ENCODE data around the gene THOC6. TPM values are rescaled to one million over a fixed set of nuclear protein-coding genes. Genes with fewer than 3 reads are reported as not detected.

The THOC6 gene
- total RNA-seq, 1 experiment from 2014 or later: 18.7 TPM

DNA sequence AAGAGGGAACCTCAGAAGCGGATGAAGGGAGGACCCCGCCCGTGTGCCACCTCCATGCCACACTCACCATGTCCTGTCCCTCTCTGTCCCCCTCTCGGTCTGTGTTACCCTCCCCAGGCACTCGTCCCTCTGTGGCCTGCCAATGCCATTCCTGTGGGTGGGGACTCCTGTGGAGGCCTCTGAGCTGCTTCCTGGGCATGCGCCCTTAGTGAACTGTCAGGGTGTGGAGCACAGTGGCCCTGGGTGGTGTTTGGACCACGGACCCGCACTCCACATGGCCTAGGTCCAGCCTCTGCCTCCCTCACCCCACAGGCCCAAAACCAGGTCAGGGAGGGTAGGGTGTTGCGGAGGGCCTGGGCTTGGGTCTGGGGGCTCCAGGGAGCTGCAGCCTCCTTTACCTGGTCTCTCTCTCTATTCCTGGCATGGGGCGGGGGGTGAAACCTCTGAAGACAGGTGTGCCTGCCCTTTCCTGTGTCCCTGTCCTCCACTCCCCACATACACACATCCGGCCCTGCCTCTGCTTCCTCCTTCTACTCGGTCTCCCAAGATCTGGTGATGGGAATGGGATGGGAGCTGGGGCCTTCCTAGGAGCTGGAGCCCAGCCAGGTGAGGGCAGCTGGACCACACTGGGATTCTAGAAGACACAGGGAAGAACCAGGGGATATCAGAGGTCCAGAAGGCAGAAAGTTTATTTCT, 32.1 kb upstream of the THOC6 start:
- no peak for DNase-seq (ENCODE audit: low read depth)

DNA sequence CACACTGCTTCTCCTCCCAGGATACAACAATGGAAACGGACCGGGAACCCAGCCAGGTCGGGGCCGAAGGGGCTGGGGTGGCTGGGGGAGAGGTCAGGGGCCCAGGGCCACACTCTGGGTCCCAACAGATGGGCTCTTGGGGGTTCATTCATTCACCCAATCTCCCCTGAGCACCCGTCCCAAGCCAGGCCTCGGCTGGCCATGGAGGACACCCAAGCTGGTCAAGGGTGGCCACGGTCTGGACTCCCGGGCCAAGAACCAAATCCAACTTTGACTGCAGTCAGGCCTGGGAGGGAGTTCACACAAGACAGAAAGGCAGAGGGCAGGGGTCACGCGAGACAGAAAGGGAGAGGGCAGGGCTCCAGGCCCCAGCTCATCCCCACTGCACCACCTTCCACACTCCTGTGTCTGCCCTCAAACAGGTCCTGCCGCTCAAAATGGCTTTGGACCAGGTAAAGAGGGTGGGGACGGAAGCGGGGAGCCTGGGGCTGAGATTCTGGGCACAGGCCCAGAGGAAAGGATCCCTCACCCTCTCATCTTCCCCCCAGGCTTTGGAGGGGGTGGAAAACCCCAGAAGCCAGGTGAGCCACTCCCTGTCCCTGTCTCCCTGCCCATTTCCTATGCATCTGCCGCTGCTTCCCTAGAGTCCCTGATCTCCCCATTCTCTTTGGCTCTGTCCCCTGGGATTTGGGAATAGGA, 31.3 kb upstream of the THOC6 start:
- no peak for DNase-seq (ENCODE audit: low read depth)

DNA sequence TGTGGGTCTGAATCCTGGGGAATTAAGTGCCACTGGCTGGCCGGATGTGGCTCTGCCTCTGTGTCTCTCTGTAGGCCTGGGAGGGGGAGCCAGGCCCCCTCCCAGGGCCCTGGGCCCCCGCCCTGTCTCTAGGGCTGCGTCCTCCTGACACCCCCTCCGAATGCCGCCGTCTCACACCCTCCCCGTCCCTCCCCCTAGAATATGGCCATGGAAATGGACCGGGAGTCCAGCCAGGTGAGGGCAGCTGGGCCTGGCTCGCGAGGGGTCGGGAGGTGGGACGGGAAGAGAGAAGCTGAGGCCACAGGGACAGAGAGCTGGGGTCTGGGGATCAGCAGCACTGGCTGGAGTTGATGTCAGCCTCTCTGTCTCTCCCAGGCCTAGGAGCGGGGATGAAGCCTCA, 27.5 kb upstream of the THOC6 start:
- DNase-seq (ENCODE audit: low read depth): no peak

DNA sequence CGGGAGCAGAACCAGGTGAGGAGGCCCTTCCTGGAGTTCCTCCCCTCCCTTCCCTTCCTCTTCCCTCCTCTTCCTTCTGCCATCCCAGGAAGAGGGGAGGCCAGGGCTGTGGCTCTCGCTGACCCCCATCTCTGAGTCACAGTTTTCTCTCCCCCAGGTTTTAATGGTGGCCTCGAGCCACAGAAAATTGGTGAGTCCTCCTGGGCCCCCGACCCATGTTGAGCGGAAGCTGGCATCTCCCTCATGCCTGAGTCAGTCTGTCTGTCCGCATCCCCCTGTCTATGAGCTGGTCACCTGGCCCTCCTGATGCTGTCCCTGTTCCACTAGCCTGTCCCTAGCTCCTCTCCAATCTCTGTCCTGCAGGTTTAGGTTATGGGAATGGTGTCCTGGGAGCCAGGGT, 23.9 kb upstream of the THOC6 start:
- DNase-seq (ENCODE audit: low read depth): no peak

DNA sequence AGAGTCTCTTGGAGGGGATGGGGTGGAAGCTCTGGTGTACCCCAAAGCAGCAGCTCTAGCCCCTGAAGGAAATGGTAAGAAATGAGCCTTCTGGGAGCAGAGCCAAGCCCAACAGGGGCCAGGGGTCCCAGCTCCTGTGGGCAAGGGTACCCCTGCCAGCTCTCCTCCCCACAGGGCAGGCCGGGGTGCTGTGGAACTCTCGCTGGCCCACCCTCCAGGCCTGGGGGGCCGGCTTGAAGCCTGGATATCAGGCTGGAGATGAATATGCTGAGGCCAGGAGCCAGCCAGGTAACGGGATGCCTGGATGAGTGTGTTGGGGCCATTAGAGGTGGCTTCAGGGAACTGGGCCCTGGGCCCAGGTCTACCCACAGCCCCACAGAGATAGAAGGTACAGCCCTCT, 23.3 kb upstream of the THOC6 start:
- DNase-seq (ENCODE audit: low read depth): no peak

DNA sequence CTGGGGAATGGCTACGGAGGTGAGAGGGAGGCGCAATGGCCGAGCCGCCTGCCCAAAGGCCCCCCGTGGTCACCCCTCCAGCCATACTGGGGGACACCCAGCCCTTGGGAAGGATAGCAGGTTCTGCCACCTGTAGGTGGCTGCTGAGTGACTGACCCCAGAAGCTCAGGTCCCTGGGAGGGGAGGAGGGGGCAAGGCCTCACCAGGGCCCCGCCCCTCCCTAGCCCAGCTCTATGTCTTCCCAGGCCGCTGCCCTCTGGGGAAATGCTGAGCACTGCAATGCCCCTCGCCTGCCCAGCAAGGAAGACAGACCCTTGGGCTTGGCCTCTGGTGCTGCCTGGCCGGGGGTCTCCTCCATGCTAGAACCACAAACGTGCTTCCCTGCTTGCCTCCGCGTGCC, 22.5 kb upstream of the THOC6 start:
- no peak for DNase-seq (ENCODE audit: low read depth)

DNA sequence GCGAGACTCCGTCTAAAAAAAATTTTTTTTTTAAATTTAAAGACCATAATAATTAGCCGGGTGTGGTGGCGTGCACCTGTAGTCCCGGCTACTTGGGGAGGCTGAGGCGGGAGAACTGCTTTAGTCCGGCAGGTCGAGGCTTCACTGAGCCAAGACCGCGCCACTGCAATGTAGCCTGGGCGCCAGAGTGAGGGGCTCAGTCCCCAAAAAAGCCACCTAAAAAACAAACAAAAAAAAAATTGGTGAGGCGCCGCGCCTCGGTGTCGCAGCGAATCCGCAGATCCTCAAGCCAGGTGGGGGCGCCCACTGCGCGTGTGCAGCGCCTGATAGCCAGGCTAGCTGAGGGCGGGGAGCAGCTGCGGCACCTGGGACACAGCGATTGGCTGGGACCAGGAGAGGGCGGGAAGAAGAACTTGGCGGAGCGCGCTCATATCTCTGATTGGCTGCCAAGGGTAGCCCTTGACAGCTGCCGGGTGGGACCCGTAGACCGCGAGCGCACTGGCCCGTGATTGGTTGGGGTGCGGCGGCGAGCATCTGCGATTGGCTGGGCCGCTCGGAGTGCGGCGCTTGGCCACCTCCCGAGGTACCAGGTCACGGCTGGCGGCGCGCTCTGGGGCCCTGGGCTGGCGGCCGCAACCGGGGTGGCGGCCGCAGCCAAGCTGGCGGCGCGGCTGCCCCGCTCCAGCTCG, 20.1 kb upstream of the THOC6 start:
- DNase-seq (ENCODE audit: low read depth): peak; percentile 96

DNA sequence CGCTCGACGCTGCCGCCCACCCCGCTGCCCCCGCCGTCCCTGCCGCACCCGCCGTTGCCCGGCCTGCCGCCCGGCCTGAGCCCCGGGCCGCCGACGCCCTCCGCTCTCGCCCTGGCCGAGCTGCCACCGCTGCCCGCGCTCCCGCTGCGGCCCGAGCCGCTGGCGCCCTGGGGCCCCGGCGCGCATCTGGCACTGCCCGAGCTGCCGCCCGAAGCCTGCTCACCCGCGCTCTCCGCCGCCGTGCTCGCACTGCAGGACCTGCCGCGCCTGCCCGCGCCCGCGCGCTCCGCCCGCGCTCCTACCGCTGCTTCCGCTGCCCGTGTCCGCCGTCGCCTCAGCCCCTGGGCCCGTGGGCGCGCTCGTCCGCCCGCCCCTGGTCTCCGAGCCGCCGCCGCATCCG, 19.5 kb upstream of the THOC6 start:
- DNase-seq (ENCODE audit: low read depth): no peak

DNA sequence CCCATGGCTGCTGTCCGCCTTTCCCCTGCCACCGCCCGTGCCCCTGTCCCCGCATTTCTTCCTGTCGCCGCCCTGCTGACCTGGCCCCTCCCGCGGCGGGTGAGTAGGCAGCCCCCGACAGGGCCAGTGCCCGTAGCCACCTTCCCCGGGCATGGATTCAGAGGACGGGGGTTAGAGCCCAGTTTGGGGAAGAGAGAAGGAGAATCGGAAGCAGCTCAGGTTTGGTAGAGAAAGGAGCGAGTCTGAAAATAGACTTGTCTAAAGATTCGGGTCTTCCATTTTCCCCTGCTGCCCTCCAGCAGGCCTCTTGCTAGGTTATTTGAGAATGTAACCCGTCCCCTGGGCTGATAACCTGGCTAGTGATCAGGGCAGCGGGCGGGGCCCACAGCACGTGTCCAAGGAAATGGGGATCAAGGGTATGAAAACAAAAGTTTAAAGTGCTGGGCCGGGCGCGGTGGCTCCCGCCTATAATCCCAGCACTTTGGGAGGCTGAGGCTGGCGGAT, 19.0 kb upstream of the THOC6 start:
- no peak for DNase-seq (ENCODE audit: low read depth)

DNA sequence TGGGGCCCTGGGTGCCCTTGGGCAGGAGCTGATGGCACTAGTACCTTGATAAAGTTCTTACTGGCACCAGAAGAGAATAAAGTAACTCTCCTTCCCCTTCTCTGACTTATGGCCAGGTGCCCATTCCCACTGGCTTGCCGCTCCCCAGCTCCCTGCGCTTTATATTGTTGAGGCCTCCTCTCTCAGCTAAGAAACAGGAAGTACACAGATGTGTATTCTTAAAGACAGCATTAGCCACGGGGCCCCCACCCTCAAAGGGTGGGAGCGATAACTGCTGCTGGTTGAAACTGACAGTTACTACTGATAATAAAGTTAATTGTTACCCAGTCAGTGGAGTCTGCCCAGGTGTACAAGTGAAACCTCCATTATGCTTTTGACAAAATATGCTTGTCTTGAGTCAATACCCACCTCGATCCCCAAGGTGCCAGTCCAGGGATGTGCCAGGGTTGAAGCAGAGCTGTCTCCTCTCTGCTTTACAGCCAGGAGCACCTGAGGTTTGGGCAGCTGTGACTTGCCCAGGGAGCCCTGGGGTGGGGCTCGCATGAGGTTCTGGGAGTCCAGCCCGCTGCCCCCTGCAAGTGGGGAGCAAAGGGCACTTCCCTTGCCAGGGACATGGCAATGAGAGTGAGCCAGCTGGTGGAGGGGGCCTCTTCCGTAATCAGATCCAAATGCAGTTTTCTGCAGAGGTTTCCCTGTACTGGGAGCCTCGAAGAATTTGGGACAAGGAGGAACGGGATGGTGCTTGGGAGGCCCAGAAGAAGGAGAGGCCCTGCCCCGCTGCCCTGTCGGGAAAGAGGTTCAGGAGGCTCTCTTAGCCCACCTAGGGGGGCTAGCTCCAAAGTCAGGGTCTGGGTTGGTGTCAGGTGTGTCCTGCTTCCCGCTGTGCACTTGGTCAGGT, 16.5 kb upstream of the THOC6 start:
- DNase-seq (ENCODE audit: low read depth): no peak

DNA sequence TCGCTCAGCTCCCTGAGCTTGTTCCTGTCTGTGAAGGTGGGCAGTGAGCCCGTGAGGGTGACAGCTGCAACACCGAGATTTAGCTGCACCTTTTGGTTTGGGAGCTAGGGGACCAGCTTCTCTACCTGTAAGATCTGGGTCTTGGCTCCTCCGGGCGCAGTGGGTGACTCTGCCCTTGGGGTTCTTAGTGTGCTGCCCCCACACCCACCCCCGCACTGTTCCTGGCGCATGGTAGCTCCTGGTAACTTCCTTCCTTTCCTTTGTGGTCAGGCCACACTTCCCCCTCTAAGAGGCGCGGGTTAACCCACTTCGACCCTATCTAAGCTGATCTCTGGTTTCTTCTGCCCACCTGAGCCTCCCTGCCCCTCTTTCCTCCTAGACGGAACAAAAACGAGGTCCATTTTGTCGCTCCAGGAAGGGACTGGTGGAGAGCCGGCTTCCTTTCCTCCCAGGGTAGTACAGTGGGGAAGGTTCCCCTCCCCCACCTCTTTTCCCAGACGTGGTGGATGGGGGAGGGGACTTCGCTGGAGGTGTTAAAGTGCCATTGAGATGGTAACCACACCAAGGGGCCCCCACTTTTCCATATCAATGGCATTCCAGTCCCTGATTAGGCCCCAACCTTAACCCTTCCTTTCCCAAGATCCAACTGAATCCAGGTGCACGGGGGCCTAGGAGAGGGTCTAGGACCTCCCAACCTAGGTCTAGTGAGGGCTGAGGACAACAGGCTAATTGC, 15.7 kb upstream of the THOC6 start:
- no peak for DNase-seq (ENCODE audit: low read depth)

DNA sequence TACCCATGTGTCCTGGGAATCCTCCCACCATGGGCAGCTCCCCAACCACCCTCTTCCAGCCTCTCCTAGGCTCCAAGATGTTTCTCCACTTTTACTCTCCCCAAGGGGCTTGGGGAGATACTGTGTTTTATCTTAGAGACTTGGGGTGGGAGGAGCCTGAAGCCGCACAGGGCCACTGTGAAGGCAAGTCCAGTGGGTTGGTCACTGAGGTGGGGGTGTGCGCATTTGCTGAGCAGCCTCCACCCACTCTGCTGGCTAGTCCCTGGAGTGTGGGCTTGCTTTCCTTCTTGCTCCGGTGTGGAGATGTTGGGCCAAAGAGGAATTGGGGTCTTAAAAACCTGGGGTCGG, 15.2 kb upstream of the THOC6 start:
- no peak for DNase-seq (ENCODE audit: low read depth)

DNA sequence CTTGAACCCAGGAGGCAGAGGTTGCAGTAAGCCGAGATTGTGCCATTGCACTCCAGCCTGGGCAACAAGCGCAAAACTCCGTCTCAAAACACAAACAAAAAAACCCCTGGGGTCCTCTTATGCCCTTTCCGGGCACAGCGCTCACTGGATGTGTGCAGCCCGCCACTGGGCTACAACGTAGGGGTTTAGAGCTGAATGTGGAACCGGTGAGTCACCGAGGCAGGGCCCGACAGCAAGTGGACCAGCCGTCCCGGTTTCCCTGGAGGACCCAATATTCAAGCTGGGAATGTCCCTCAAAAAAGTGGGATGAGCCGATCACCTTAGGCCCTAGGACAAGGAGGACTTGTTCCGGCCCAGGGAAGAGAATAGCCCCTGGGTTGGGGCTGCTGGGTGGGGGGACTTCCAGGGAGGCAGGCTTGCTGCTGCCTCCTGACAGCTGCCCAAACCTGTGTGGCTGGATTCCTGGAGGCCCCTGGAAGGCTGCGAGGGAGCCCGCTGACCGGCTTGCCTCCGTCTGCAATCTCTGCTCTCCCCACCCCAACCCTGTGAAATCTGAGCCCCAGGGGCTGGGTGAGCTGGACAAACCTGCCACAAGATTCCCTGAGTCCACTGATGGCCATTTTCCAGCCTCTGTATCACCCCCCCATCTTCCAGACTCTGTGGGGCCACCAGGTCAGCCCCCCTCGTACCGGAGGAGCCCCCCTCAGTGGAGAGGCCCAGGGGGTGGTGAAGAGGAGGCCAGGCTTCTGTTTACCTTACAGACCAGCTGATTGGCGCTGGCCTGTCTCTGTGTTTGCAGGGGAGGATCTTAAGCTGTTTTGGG, 14.1 kb upstream of the THOC6 start:
- no peak for DNase-seq (ENCODE audit: low read depth)

DNA sequence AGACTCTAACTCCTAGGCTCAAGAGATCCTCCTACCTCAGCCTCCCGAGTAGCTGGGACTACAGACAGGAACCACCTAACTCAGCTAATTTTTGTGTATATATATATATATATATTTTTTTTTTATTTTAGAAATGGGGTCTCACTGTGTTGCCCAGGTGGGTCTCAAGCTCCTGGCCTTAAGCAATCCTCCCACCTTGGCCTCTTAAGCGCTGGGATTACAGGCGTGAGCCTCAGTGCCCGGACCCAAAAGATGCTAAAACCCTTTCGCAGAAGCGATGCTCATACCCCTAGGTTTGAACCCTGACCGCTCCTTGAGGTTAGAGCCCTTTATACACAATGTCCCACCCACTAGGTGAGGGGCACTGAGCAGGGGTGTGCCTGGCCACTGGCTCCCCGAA, 13.3 kb upstream of the THOC6 start:
- DNase-seq (ENCODE audit: low read depth): no peak

DNA sequence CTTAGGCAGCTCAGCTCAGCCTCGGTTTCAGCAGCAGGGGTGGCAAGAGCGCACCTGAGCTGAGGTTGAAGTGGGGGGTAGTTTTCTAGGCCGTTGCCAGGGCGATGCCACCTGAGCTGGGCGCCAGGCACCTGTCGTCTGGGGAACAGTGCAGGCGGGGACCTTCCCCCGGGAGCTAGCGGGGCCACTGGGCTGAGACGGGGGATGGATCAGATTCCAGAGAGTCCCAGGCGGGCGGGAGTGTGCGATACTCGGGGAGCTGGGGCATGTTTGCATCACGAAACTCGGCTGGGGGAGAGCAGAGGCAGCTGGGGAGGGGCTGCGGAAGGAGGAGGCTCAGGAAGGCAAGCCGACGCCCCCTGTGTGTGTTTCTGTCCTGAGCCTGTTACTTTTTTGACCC, 11.6 kb upstream of the THOC6 start:
- no peak for DNase-seq (ENCODE audit: low read depth)

DNA sequence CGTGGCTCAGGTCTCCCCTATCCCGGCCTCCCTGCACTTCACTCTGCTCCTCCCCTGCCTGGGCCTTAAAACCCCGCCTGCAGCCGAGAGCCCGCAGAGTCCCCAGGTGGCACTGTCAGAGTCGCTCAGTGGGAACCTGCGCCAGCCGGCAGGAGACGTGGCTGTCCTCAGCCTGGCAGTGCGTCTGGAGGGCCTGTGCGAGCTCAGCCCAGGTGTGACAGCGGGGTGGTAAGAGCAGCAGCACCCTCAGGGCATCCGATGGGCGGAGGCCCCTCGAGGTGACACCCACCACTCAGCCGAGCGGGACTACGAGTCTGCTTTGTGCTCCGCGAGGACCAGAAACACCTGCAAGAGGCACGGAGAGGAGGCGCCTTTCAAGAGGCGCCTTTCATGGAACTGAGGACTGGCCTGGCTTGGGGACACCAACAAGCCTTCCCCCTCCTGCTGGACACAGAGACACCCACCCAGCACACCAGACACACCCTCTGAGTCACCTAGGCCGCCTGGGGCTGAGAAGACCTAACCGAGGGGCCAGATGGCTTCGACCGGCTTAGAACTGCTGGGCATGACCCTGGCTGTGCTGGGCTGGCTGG, 10.9 kb upstream of the THOC6 start, which contains the start of gene CLDN9:
Gene CLDN9, plus strand, starts transcription at position 96 of the 593 bp plus-strand sequence. Its CDS starts 440 bp downstream, at position 536.
- DNase-seq (ENCODE audit: low read depth): no peak

DNA sequence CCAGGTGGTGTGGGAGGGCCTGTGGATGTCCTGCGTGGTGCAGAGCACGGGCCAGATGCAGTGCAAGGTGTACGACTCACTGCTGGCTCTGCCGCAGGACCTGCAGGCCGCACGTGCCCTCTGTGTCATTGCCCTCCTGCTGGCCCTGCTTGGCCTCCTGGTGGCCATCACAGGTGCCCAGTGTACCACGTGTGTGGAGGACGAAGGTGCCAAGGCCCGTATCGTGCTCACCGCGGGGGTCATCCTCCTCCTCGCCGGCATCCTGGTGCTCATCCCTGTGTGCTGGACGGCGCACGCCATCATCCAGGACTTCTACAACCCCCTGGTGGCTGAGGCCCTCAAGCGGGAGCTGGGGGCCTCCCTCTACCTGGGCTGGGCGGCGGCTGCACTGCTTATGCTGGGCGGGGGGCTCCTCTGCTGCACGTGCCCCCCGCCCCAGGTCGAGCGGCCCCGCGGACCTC, 10.3 kb upstream of the THOC6 start:
- no peak for DNase-seq (ENCODE audit: low read depth)

DNA sequence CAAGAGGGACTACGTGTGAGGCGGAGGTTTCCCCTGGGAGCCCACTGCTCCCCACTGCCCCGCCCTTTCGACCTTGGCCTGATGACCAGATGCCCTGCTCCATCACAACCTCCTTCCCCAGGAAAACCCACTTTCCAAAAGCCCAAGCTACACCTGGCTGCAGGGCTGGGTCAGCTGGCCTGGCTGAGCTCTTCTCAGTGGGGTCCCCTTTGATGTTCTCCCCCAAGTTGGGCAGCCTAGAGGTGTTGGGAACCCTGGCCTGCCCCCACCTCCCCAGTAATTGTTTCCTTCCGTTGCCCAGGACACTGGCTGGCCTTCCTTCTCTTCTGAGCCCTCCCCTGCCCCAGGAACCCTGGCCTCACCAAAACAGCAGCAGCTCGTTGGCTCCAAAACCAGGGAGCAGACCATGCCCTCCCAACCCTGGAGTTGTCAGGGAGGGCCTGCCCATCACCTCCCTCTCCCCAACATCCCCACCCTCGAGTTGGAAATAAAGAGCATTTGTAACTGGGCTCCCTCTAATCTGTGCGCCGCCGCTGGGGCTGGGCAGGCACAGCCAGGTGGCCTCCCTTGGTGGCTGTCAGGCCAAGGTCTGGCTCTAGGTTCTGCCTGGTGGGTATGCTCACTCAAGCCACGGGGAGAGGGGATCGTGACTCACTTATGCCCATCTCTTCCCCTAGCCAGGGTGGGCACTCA, 9.7 kb upstream of the THOC6 start:
- DNase-seq (ENCODE audit: low read depth): no peak

DNA sequence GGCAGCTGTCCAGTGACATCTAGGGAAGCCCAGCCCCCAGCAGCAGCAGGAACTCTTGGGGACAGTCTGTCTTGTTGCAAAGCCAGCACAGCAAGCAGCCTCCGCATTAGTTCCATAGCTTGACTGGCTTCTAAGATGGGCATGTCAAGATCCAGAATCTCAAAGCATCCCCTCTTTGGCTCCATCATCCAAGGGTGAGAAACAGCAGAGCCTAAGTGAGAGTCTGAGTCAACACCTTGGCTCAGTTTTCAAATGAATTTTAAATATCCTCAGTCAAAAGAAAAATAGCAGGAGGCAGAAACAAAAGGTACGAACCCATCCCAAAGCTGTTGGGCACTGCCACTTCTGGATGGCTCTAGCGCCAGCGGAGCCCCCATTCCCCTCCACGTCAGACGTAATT, 8.9 kb upstream of the THOC6 start:
- no peak for DNase-seq (ENCODE audit: low read depth)
